Activated naive CD8-positive, alpha-beta T cell treated with anti-CD3 and anti-CD28 coated beads, Interleukin-2, amount 50 U/mL, for 16 hours (primary cell): Measurements from ENCODE around the gene RIC3.
"Not testable (repeated sequence)": the region's sequence is repeated elsewhere in the genome, so short reads cannot be mapped to it uniquely, and the experiment has no call there.

ENCODE experiments used
- DNase-seq: peaks from one replicate; pipeline ENCODE4 v3.0.0-alpha.2; 2020; ENCODE audit warnings: low read depth, low spot score

The RIC3 gene

DNA sequence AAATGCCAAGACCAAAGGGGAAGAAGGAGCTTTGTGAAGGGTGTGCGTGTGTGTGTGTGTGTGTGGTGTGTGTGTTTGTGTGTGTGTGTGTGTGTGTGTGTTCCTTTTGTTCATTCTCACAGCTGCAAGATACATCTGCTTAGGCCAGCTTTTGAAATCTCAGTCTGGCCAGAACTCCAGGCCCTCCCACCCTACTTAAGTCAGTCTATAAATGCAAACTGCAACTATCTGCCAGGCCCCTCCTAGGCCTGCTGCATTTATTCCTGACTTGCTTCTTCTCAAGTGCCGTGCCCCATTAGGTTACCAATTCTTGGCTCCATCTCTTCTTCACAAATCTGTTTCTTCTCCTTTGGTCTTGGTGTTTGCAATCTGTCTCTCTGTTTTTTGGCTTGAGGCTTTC is 21.6 kb upstream of the RIC3 start:
- no peak for DNase-seq

DNA sequence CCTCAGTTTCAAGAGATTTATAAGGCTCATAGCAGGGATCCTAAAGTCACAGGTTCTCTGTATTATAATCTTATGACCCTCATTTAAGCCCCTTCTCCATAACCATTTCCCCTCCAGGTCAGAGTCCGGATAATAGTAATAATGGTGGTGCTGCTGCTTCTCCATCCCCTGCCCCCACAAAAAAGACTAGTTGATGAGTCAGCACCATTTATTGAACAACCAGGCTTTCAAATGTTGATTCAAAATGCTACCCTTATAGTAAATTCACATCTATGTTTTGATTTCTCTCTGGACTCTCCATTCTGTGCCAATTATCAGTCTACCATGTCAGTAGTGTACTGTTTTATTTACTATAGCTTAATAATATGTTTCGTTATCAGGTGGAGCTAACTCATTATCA is 17.6 kb upstream of the RIC3 start:
- no peak for DNase-seq

DNA sequence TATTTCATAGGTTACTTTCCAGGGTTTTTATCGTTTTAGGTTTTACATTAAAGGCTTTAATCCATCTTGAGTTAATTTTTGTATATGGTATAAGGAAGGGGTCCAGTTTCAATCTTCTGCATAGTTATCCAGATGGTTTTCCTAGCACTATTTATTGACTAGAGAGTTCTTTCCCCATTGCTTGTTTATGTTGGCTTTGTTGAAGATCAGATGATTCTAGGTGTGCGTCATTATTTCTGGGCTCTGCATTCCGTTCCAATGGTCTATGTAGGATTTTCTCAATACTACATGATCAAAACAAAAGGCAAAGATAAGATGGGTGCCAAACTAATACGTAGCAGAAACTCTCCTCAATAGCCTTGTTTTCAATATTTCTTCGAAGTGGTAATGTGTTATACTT is 14.3 kb upstream of the RIC3 start:
- DNase-seq, result no peak

DNA sequence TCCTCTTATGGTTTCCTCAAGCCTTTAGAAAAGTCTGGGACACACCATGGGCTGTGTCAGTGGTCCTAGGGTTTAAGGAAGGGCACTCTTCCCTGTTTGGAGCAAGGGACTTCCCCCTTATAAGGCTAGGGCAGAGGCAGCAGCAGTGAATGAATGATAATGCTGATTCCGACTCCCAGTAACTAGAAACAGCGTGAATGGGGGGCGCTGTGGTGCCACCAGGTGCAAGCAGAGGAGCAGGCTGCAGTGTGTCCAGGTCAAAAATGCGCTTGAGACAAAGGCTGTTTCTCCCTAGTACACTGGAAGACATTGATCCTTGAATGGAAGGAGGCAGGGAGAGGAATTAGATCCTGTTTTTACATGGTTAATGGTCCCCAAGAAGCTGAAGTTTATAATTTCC is 11.6 kb upstream of the RIC3 start:
- no peak for DNase-seq

DNA sequence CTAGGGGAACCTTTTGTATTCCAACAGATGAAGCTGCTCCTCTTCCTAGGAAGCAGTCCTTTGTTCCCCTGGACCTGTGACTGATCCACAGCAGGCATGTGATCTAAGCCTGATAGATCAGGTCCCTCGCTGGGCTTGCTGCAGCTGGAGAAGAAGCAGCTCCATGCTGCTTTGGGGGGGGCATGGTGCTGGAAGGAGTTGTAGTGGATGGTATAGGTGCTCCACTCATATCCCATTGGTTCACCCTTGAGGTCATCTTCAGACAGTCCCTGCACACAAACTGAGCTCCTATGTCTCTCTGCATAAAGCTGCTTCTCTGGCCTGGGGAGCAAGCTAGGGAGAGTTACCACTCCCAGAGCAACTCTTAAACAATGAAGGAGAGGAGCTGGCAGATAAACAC is 9.5 kb upstream of the RIC3 start:
- DNase-seq, result no peak

DNA sequence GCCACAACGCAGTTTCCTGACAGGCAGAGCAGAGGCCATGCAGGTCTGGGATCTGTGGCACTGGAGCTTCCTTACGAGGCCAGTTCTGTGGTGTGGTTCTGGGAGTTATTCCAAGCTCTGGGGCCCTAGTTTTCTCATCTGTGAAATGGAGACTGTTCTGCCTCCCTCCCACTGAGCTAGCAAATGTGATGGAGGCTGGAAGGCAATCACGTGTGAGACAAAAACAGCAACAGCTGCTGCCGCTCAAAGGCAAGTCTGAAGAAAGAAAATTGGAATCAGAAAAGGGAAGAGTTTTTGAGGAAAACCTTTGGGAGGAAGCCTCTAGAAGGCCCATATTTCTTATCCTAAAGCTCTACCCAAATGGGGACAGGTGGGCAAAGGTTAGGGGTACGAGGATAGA is 8.3 kb upstream of the RIC3 start:
- no peak for DNase-seq

DNA sequence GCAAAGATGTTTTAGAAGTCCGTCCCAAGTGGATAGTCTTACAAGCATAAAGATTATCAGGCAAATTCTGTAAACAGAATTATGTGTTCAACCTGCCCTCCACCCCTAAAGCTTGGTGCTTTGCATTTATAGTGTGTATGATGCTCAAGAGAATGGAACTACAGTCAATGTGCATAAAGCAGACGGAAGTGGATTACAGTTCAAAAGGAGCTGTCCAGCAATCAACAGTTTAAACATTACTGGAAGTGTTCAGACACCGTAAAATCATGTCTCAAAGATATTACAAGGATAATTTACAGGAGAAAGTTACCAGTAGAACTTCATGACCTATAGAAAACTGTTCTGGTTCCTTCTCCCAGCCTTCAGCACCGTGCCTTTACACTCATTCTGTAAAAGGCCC is 1.0 kb downstream of the RIC3 start:
- DNase-seq, result no peak

DNA sequence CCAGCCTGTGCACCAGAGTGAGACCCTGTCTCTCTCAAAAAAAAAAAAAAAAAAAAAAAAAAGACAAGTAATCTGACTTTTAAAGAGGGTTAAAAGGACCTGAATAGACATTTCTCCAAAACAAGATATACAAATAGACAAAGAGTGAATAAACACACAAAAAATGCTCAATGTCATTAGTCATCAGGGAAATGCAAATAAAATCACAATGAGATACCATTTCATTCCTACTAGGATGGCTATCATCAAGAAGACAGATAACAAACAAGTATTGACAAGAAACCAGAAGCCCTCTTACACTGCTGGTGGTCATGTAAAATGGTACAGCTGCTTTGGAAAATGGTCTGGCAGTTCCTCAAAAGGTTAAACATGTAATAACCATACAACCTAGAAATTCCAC is 4.1 kb downstream of the RIC3 start:
- DNase-seq, result no peak

DNA sequence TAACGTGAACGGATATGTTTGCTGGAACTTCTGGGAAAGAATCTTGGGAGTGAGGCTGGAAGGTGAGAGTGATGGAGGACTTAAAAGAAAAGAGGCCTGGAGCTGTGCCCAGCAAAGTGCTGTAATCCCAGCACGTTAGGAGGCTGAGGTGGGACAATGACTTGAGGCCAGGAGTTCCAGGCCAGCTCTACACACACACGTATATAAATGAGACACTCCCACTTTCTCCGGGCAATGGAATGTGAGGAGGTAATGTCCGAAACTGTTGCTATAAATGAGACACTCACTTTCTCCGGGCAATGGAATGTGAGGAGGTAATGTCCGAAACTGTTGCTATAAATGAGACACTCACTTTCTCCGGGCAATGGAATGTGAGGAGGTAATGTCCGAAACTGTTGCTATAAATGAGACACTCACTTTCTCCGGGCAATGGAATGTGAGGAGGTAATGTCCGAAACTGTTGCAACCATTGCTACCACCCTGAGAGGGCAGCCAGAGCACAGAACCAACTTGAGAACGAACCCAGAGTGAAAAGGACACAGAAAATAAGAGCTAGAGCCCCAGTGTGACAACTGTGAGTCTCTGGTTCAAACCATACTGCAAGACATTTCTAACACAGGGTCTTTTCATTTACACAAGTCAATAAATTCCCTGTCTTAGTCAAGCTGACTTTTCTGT is 7.1 kb downstream of the RIC3 start:
- DNase-seq, result not testable (repeated sequence)

DNA sequence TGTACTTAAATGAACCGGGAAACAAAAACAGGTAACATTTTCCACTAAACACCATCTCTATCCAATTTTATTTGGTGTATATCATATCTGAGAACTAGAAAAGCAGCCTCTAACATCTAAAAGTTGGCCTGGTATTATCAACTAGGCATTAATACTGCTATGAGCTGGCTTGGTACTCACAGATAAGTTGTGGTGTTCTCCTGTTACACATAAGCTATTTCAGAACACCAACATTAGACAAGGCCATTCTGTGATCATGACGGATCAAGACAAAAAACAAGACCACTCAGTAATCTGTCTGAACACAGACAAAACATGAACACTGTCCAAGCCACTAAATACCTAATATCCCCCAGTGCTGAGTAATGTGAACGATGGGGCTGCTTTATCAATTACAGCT is 11.9 kb downstream of the RIC3 start:
- no peak for DNase-seq

DNA sequence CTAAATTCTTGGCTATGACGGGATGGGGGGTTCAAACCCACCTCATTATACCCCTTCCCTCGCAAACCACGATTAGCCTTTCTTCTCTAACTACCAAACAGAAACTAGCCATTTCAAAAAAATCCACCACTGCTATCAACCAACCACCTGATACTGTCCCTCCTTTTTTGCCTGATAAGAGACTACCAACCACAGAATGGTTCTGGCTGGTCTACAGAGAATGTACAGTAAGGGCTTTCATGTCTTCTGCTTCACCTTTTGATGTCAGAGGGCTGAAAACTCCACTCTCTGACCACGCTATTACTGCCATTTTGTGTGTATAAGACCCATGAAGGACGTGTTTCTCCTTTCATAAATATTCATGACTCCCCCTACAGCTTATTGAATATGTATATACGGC is 19.1 kb downstream of the RIC3 start:
- no peak for DNase-seq

DNA sequence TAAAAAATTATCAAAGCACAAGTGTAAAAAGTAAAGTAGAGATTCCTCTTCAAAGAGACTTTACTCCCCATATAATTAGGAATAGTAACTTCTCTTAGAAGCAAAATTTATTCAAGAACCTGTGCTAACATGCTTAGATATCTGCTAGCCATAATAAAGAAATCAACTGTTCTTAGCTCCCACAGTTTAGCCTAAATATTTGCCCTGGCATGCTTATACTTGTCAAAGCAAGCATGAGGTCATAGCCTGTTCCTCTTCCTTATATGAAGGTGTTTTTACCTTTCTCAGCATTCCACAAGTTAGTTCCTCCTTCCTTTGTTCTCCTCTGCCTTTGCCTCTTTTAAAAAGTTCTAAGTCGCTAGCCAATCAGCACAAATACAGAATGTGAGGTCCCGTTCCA is 30.3 kb downstream of the RIC3 start:
- no peak for DNase-seq

DNA sequence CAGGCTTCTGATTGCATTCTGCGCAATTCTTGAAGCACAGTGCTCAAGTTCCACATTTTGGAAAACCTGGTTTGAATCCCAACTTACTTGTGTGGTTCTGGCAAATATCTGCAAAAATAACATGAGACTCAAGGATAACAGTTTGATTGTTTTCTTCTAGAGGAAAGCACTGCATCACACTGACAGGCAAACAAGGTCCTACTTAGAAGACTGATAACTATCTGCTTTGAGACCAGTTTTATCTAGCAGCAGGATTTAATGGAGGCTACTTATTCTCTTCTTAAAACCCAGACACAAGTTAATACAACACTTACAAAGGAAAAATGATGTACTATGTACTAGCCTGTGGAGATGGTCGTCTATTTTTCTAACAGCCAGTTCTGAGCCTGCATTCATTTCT is 41.4 kb downstream of the RIC3 start:
- DNase-seq, result no peak

DNA sequence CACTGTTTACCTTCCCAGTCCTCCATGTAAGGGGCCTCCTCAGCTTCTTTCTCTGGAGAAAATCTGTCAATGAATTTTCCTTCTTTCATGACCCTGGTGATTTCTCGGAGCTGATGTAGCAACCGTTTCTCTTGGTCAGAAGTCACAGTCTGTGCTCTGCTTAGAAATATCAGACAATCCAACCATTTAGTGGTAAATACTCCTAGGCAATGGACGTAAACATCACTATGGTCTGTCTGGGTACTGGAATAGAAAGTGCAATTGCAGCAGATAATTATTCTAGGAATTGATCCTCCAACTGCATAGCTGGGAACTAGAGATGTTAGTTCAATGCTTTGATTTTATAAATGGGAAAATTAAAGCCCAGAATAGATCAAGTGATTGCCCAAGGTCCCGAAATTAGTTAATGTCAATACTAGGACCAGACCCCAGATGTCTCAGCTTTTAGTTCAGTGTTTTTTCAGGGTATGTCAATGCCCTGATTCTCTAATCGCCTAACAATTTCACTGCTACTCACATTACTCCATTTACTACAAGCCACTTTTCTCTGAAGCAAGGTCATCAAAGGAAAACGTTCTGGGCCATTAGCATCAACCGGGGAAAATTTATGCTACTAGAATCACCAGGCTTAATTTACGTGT is 42.1 kb downstream of the RIC3 start:
- no peak for DNase-seq

DNA sequence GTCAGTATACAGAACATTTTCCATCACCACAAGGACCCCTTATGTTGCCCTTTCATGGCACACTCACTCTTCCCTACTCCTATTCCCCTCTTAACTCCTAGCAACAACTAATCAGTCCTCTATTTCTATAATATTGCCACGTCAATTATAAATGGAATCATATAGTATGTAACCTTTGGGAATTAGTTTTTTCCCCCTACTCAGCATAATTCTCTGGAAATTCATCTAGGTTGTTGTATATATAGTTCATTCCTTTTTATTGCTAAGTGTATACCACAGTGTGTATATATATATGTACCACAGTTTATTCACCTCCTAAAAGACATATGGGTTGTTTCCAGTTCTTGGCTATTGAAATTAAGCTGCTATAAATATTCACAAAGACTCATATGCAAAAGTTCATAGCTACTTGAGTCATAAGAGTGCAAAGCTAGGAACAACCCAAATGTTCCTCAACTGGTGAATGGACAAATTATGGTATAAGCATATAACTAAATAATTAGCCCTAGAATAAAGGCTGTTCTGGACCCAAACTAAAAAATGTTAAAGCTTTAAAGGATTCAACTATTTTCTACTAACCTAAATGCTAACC is 46.6 kb downstream of the RIC3 start:
- DNase-seq, result no peak

DNA sequence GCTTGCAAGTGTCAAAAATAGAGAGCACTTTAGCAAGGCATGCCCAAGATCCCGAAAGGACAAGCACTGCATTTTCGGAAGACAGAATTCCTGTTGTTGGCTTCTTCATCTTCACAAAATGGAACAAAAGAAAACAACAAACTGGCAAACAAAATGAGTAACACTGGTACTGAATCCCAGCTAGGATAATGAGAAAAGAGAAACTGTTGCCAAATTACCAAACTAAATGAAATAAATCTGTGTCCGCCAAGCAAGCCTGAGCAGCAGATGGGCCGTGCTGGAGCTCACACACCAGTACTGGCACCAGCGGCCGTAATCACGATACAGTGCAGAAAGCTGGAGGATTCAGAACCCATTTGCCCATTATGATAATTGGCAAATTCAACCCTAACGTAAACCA is 57.2 kb downstream of the RIC3 start:
- DNase-seq, result no peak

DNA sequence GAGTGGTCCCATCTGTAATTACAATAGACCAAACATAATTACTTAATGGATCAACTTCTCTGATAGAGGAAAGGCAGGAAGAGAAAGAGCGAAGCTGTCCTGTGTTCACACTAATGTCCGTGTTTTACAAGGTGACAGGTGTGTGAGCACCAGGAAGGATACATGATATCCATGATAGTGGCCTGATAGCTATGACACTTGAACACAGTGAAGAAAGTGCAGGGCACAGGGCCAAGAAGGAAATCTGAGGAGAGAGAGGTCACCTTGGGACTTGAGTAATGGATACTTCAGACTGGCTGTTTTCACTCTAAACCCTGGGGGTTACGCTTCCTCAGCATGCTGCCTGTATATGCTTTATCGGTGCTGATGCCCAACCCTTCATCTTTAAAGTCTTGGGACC is 58.4 kb downstream of the RIC3 start:
- no peak for DNase-seq

DNA sequence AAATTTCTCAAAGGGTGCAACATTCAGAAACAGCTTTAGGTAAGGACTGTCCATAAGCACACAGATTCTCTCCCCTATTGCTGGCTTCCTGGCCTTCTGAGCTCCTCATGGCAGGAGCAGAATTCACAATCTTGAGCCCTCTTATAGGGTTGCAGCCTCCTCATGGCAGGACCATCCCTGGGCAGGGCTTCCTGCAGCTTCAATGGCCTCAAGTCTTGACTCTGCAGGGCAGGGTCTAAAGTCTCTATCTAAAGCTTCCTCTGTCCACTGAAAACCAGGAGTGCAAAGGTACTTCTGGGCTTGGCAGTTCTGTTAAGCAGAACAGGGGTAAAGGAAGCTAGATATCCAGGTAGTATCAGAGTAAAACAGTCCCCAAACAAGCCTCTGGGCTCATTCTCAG is 59.1 kb downstream of the RIC3 start:
- no peak for DNase-seq

DNA sequence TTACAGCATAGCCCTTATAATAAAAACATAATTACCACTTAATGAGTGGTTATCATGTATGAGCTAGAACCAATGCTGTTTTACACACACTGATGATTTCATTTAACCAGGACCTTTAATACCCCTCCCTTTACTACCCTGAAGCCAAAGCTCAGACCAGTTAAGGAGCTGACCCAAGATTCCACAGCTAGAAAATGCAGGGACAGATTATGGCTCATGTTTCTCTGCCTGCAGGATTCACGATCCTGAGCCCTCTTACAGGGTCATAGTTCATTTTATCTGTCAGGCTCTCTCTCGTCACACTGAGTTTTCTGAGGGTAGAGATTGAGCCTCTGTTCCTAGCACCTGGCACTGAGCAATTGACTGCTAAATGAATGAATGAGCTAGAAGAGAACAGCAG is 60.4 kb downstream of the RIC3 start:
- DNase-seq, result no peak

DNA sequence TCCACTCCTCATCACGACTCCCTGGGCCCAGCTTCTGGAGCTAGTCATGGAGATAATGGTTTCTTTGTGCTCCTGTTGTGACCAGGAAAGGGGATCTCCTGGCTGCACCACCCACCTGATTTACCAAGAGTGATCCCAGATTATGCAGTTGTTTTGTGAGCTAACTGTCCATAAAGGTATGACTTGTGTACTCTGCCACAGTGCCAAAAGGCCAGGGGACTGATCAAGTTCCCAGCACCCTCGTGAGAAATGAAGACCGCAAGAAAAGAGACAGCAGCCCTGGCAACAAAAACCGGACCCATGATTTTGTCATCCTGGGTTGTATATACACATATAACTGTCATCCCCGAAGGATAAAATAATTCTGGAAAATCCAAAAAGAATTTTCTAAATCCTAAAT is 61.2 kb downstream of the RIC3 start:
- DNase-seq, result no peak

DNA sequence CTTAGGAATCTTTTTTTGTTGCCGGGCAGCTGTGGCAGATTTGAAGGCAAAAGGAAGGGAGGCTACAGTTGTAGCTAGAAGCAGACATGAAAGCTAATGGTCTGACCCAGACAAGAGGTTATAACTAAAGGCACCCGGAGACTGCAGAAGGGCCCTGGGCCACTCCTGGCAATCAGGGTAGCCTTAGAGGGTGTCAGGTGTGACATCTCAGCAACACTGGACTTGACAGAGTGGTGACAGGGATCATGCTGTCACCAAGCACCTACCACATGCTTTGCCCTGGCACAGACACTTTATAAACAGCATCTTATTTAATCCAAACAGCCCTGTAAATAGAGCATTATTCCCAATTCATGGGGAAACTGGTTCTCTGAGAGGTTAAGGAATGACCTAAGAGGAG is 62.1 kb downstream of the RIC3 start:
- DNase-seq, result no peak

DNA sequence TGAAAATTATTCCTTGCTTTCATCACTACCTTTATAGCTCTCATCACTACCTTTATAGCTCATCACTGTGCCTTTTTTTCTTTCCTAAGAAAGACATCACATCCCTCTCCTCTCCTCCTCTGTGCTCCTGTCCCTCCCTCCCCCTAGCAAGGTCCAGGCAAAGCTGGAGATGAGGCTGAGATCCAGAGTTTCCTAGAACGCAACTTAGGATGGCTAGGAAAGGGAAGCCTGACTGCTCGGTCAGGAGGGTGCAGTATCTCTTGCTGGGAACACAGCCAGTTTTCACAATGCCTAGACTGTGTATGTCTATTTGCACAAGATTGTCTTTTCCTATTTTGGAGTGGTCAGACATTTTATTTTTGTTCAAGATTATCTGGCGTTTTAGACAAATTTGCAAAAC is 63.2 kb downstream of the RIC3 start:
- no peak for DNase-seq

DNA sequence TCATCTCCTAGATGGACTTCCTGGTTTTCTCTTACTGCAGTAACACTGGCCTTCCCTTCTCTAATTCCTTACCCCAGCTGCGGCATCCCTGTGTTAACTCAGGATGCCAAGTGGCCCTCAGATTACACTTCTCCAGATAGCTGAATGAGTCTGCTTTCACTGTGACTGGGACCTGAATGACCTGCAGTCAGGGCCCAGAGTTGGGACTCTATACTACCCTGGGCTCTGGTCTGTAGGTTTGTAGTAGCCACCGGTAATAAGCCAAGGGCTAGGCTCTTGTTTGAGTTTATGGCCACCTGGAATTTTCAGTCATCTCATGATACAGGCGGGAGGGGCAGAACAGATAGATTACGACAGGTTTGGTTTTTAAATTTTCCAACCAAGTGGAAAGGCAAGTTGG is 63.7 kb downstream of the RIC3 start:
- no peak for DNase-seq

DNA sequence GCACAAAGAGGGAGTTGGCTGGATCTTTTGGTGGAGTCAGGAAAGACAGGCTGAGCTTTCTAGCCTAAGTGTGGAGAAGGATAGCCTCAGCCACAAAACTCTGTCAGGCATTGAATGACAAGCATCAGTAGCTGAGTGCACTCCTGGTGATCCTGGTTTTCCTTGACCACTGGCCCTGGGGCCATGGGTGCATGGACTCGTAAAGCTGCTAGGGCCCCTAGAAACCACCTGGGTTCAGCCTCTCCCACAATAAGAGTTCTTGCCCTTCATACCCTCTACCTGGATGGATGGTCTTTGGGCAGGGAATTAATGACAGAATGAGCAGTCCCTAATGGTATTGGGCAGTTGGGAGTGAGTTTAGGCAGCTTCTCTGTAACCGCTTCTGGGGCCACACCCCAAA is 64.9 kb downstream of the RIC3 start:
- no peak for DNase-seq
